Right ventricle myocardium inferior (tissue), 1 donor: ENCODE results near the gene MSH5. TPM values are rescaled to one million over a fixed set of nuclear protein-coding genes. Genes with fewer than 3 reads are reported as not detected.
"Not testable (repeated sequence)": the region's sequence is repeated elsewhere in the genome, so short reads cannot be mapped to it uniquely, and the experiment has no call there.

Experiments used
- ATAC-seq: fragments of 200-7000 bp; cut with Tn5 transposase; one replicate; pipeline ENCODE4 v1.9.1; 2020; ENCODE audit warnings: mild to moderate bottlenecking, moderate library complexity
- DNase-seq: peaks from one replicate; pipeline ENCODE4 v3.0.0; 2021; ENCODE audit errors: missing footprints
- intact Hi-C: fragments of 100-400 bp; cut with DNase I; formaldehyde crosslinking; loops from one replicate; pipeline ENCODE4 v1.11.0; 2022
- microRNA-seq: library from miRNA; unstranded; fragments of <30 nt; microRNA quantifications from one replicate; pipeline ENCODE4 v1.2.0, GENCODE V29; 2020
- total RNA-seq: library from RNA; stranded (reverse); fragmentation: NEBNext Ultra II Directional; extraction: Animal tissue kit (Norgen Biotek cat#: 25700); gene quantifications from one replicate; pipeline ENCODE4 v1.2.1, GENCODE V29; 2021
- donor health status: DM: no; HTN: yes; CAD: no; lungs with severe emphysema.

Gene MSH5
- total RNA-seq, 1 donor from 2014 or later = 2.0 TPM

DNA sequence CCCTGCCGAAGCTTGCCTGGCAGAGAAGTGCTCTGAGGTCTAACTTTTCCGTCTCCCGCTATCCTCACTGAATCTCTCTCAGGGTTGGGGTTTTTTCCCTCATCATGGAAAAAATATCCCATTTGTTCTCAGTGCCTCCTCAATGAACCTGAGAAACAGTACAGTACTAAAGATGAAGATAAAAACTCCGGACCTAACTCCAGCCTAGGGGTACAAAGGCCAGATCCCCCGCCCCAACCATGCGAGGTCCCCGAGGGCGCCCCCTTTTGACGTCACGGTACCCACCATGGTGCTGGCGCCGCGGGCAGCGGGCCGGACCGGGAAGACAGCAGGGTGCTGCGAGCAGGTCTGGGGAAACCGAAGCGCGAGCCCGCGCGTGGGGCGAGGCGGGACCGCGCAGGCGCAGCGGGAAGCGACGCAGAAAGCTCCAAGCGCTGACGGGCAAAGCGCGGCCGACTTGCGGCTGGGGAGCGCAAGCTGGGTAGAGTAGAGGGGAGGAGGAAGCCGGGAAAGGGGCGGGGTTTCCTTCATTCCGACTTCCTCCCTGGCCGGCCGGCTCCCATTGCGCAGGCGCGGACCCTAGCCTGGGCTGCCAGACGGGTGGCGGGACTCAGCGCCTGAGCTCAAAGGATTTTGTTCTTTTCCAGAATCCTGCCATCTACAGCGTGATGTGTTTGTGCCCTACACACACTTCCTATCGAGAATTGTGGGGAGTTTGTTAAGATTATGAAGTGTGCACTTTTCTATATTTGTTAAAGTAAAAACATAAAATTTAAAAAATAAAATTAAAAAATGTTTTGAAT lies 66.9 kb downstream of the MSH5 start, which contains the start of gene LSM2:
LSM2 (minus strand) TSS at position 497 of the 803 bp plus-strand sequence; CDS start at position 288, 209 bp downstream.
- DNase-seq (peak; percentile 99), ATAC-seq (peak; percentile 99)

DNA sequence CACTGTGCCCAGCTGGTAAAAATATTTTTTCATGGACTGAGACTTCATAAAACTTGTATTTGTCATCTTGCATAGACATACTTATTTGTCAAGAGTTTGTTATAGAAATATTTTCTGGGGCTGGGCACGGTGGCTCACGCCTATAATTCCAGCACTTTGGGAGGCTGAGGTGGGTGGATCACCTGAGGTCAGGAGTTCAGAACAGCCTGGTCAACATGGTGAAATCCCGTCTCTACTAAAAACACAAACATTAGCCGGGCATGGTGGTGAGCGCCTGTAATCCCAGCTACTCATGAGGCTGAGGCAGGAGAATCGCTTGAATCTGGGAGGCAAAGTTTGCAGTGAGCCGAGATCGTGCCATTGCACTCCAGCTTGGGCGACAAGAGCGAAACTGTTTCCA lies 68.8 kb downstream of the MSH5 start:
- DNase-seq, intact Hi-C loops: not testable (repeated sequence)

More for the DNA sequence above, 66.9 kb downstream of the MSH5 start, which contains the start of gene LSM2:
- intact Hi-C loops = no loop called here

DNA sequence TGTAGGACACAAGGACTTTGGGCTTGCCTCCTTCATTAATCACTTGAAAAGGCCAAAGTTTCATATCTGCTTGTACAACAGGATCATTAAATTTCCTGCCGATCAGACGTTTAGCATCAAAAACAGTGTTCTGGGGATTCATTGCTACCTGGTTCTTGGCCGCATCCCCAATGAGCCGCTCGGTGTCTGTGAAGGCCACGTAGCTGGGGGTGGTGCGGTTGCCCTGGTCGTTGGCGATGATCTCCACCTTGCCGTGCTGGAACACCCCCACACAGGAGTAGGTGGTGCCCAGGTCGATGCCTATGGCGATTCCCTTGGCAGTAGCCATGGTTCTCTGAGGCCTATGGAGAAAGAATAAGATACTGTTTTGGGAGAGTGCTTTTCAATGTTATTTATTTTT lies 71.8 kb downstream of the MSH5 start:
- no peak for DNase-seq
- intact Hi-C loops = no loop called here
- no peak for ATAC-seq

More for the DNA sequence above, 68.8 kb downstream of the MSH5 start:
- ATAC-seq = not testable (repeated sequence)

Small RNAs within 50 kb of the gene (microRNA-seq; reads per million reads assigned to microRNA genes)
- gene MIR4646 = not detected

Other genes with a start within 250 kb of the MSH5 start
- 1.5 TPM for gene MICB, start 241.9 kb upstream of the MSH5 start, total RNA-seq
- gene MCCD1, start 211.0 kb upstream of the MSH5 start, total RNA-seq = not detected
- 159 TPM for gene DDX39B, start 198.0 kb upstream of the MSH5 start, total RNA-seq
- 2.2 TPM for gene ATP6V1G2, start 193.4 kb upstream of the MSH5 start, total RNA-seq
- 10.8 TPM for gene NFKBIL1, start 192.4 kb upstream of the MSH5 start, total RNA-seq
- not detected for gene LTA, start 167.7 kb upstream of the MSH5 start, total RNA-seq
- 0.51 TPM for gene TNF, start 164.4 kb upstream of the MSH5 start, total RNA-seq
- 1.6 TPM for gene LTB, start 157.6 kb upstream of the MSH5 start, total RNA-seq
- gene LST1, start 153.7 kb upstream of the MSH5 start, total RNA-seq = 9.0 TPM
- 0.49 TPM for gene NCR3, start 147.0 kb upstream of the MSH5 start, total RNA-seq
- 22.1 TPM for gene AIF1, start 124.8 kb upstream of the MSH5 start, total RNA-seq
- gene PRRC2A, start 119.3 kb upstream of the MSH5 start, total RNA-seq = 82.7 TPM
- 260 TPM for gene BAG6, start 87.3 kb upstream of the MSH5 start, total RNA-seq
- gene APOM, start 84.1 kb upstream of the MSH5 start, total RNA-seq = 0.87 TPM
- 17.0 TPM for gene C6orf47, start 79.2 kb upstream of the MSH5 start, total RNA-seq
- gene GPANK1, start 75.0 kb upstream of the MSH5 start, total RNA-seq = 17.1 TPM
- gene CSNK2B, start 73.9 kb upstream of the MSH5 start, total RNA-seq = 97.3 TPM
- 3.9 TPM for gene LY6G5B, start 70.0 kb upstream of the MSH5 start, total RNA-seq
- 1.5 TPM for gene LY6G5C, start 58.9 kb upstream of the MSH5 start, total RNA-seq
- 26.9 TPM for gene ABHD16A, start 36.7 kb upstream of the MSH5 start, total RNA-seq
- not detected for gene LY6G6F, start 33.1 kb upstream of the MSH5 start, total RNA-seq
- gene LY6G6D, start 24.7 kb upstream of the MSH5 start, total RNA-seq = not detected
- gene LY6G6C, start 18.3 kb upstream of the MSH5 start, total RNA-seq = not detected
- gene MPIG6B, start 16.6 kb upstream of the MSH5 start, total RNA-seq = 0.70 TPM
- gene DDAH2, start 10.7 kb upstream of the MSH5 start, total RNA-seq = 40.6 TPM
- 102 TPM for gene CLIC1, start 3.5 kb upstream of the MSH5 start, total RNA-seq
- 0.57 TPM for gene SAPCD1, start 22.7 kb downstream of the MSH5 start, total RNA-seq
- 12.1 TPM for gene VWA7, start 37.3 kb downstream of the MSH5 start, total RNA-seq
- 29.7 TPM for gene VARS1, start 55.7 kb downstream of the MSH5 start, total RNA-seq
- 24.6 TPM for gene LSM2, start 67.0 kb downstream of the MSH5 start, total RNA-seq
- 1.6 TPM for gene HSPA1L, start 75.3 kb downstream of the MSH5 start, total RNA-seq
- gene HSPA1A, start 75.5 kb downstream of the MSH5 start, total RNA-seq = 298 TPM
- gene HSPA1B, start 87.7 kb downstream of the MSH5 start, total RNA-seq = 215 TPM
- gene NEU1, start 122.8 kb downstream of the MSH5 start, total RNA-seq = 25.6 TPM
- not detected for gene SLC44A4, start 139.0 kb downstream of the MSH5 start, total RNA-seq
- 16.8 TPM for gene EHMT2, start 157.7 kb downstream of the MSH5 start, total RNA-seq
- 3.2 TPM for gene ZBTB12, start 162.1 kb downstream of the MSH5 start, total RNA-seq
- gene C2, start 187.7 kb downstream of the MSH5 start, total RNA-seq = 8.9 TPM
- 8.8 TPM for gene CFB, start 206.1 kb downstream of the MSH5 start, total RNA-seq
- 41.9 TPM for gene NELFE, start 219.0 kb downstream of the MSH5 start, total RNA-seq
- 30.7 TPM for gene SKIC2, start 219.2 kb downstream of the MSH5 start, total RNA-seq
- 9.8 TPM for gene DXO, start 232.1 kb downstream of the MSH5 start, total RNA-seq
- 92.1 TPM for gene C4A, start 242.1 kb downstream of the MSH5 start, total RNA-seq